ENCODE measurements around the gene TRAK2.

DNA sequence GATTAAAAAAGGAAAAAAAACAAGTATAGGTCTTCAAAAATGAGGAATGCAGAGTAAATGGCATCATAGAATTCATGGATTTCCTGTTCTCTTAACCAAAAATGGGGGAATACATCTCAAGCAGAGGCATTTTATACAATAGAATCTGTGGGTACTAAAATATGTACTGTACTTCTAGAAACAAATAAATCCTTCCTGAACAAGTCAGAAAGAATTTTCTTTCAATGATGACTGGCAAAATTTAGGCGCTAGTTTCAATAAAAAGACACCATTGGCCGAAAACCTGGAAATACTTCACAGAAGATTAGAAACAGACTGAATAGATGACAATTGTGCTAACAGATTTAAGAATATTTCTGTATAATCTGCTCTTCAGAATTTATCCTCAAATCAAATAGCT, 15.1 kb downstream of the TRAK2 start:
- no peak for TF ChIP-seq CTCF (IDR thresholded peaks at IDR 0.05)
- no peak for TF ChIP-seq EZH2 (IDR thresholded peaks at IDR 0.05; ENCODE audit: borderline replicate concordance, insufficient read depth, low read depth, low read length, poor library complexity, severe bottlenecking)

Measured in B cell (primary cell).